ENCODE measurements around the gene TMEM234.

TMEM234 gene

GRCh38 chr1:32170991-32171390 is 51.2 kb downstream of the TMEM234 start:
- DNase-seq = no peak

Measured in NCI-H2081 (cell line).